ENCODE data around the gene KTI12.

DNA sequence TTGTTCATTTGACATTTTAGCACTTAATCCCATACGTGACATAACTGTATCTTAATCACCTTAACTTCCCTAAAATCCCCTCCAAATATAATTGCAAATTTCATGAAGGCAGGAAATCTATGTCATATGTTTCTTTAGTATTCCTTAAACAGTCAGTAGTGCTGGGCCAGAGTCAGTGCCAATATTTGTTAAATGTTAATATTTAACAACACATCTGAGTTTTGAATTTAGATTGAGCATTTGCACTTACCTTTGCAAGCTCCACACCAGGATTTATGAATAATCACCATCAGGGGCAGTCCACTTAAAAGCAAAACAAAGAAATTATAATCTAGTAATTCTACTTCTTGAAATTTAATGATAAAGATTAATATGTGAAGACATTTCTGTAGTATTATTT, 5.3 kb downstream of the KTI12 start:
- TF ChIP-seq EZH2phosphoT487 (IDR thresholded peaks at IDR 0.05; ENCODE audit: insufficient read depth, low read depth) (no peak), EZH2 (IDR thresholded peaks at IDR 0.05; ENCODE audit: insufficient read depth, poor library complexity, severe bottlenecking) (no peak)

Measured in GM23248 (cell line).